HG02763 (cell line): Measurements from ENCODE around the gene OR2T35.

Experiments
- ATAC-seq: cut with Tn5 transposase; IDR thresholded peaks from one replicate; pipeline ENCODE4 v1.9.1; 2021; ENCODE audit warnings: mild to moderate bottlenecking, moderate library complexity; ENCODE audit not compliant: unreplicated experiment

OR2T35 gene

DNA sequence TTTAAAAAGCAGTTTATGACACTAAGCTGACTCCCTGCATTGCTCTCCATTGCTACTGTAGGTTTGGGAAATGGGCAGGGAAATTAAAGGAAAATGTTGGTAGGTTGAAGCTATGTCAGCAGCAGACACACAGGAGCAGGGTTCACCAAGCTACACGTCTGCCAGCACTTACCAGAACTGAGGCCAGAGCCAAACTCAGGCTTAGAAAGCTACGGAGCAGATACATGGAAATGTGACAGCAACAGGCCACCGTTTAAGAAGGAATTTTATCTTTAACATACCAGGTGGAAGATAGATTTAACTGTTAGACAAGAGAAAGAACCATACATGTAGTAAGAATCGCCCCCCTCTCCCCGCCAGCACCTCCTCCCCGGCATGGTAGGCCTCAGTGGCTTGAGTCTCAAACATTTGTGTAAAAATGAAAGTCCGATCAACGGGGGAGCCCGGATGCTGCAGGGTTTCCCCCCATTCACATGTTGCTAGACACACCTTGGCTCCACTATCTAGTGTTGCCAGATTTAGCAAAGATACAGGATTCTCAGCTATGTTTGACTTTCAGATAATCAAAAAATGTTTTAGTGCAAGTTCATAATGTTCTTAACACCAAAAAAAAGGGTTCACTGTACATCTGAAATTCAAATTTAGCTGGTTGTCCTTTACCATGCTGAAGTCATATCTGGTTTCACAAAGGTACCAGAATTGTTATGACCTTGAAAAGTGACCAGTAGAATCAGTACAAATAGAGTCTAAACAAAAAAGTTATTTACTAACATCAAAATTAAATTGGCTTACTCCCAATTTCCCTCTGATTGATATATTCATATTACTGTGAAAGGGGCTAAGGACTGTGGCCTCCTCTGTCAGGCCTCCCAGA lies 16.9 kb downstream of the OR2T35 start:
- peak; percentile 63 for ATAC-seq

- ATAC-seq = no peak
These were observed 19.1 kb downstream of the OR2T35 start for GRCh38 chr1:248625971-248626370.

- no peak for ATAC-seq
These were observed 19.9 kb downstream of the OR2T35 start for GRCh38 chr1:248625166-248625565.

DNA sequence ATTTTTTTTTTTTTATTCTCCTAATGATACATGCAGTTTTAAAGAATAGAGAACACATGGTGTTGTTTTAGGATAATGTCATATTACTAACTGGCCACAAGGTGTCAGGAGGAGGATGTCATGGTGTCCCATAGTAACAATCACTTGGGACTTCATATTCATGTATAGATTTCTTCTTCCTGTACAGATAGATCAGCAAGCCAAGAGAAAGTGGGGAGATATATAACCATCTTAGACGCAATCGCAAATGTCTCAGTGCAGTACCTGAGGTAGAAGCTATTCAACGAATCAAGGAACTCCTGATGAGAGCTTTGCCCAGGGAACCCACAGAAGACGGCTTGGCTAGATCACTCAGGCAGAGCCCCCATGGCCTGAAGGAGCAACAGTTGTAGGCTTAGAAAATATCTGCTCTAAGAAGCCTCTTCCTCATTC lies 22.5 kb downstream of the OR2T35 start:
- peak; percentile 94 for ATAC-seq

DNA sequence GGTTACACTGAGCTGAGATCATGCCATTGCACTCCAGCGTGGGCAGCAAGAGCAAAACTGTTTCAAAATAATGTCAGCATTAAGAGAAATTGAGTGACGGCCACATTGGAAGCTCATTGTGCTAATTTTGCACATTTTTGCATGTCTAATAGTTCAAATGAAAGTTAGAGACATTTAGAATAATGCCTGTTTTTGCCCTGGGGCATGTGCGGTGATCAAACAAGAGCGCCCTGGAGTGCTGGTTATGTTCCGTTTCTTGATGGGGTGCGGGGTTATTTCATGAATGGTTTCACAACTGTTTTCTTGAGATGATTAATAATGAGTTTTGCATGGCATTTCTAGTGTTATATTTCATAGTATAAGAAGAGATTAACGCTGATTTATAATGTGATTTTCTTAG lies 23.3 kb downstream of the OR2T35 start:
- no peak for ATAC-seq

GRCh38 chr1:248618878-248619277 lies 26.2 kb downstream of the OR2T35 start:
- ATAC-seq = no peak

DNA sequence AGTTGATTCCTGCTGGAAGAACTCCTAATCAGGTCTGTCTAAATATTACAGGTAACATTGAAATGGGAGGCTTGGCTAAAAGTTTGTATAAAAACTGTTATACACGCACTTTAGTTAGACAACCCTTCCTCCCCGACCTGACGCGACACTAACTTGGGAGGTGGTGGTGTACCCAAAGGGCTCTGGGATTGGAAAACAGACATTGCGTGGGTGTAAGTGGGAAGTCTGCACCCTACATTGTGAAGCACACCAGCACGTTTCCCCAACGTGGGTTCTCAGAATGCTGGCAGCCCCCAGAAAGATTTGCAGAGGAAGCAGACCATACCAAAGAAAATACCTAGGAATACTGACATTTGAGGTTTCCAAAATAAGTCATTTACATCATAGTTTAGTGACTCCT lies 27.0 kb downstream of the OR2T35 start:
- ATAC-seq = no peak

DNA sequence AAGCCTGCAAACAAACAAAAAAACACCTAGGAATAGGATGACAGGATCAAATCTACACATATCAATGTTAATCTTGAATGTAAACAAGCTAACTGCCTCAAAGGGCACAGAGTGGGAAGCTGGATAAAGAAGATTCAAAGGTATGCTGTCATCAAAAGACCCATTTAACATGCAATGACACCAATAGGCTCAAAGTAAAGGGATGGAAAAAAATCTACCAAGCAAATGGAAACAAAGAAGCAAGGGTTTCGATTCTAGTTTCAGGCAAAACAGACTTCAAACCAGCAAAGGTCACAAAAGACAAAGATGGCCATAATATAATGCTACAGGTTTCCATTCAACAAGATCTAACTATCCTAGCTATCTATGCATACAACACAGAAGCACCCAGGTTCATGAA lies 31.3 kb downstream of the OR2T35 start:
- no peak for ATAC-seq

GRCh38 chr1:248611883-248612414 lies 33.1 kb downstream of the OR2T35 start:
- no peak for ATAC-seq

- ATAC-seq = no peak
These were observed 34.8 kb downstream of the OR2T35 start for GRCh38 chr1:248610301-248610700.

- no peak for ATAC-seq
These were observed 45.7 kb downstream of the OR2T35 start for GRCh38 chr1:248599396-248599795.

DNA sequence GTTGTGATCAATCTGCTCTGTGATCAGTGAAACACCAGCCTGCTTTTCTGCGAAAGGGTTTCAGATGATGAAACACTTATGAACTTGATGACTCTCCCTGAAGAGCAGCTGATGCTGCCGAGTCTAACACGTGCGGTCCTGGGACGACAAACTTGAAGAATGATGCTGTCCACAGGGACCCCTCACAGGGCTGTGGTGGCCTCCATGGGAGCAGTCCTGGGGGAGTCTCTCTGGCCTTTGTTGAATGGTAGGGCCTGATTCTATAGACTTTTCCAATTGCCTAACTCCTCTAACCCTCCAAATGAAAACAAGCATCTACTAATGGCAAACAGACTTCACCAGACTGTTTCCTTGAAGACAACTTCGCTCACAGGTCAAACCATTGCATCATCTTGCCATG lies 47.5 kb downstream of the OR2T35 start, which contains the start of gene OR2T10:
OR2T10 (minus strand) TSS at position 112 of the 400 bp plus-strand sequence. CDS start 3,932 bp downstream, outside the sequence.
- no peak for ATAC-seq

GRCh38 chr1:248596615-248597014 lies 48.5 kb downstream of the OR2T35 start:
- ATAC-seq = no peak

DNA sequence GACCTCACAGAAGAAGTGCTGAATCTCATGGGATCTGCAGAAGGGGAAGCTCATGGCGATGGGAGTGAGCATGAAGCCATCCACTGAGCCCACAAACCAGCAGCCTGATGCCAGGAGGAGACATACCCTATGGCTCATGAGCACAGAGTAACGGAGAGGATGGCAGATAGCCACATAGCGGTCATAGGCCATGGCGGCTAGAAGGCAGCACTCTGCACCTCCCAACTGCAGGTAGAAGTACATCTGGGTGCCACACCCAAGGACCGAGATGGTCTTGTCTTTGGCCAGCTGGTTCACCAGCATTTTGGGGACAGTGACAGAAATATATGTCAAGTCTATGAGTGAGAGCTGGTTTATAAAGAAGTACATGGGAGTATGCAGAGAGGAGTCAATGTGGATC lies 51.9 kb downstream of the OR2T35 start:
- ATAC-seq = no peak

GRCh38 chr1:248592655-248593054 lies 52.4 kb downstream of the OR2T35 start:
- ATAC-seq = no peak

DNA sequence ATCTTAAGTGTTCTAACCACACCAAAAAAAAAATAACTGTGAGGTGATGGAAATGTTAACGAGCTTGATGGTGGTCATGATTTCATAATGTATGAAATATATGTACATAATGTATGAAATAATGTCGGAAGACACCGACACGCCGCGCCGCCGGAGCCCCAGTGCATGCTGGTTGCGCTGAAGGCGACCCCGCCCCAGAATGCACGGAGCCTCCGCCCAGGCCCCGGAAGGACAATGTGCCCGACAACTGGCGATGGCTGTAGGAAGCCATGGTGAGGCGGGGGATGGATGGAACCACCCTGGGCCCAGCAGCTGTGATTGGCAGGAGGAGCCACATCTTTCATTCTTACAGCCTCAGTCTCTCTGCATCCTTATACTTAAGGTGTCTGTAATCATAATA lies 55.0 kb downstream of the OR2T35 start:
- ATAC-seq = no peak

DNA sequence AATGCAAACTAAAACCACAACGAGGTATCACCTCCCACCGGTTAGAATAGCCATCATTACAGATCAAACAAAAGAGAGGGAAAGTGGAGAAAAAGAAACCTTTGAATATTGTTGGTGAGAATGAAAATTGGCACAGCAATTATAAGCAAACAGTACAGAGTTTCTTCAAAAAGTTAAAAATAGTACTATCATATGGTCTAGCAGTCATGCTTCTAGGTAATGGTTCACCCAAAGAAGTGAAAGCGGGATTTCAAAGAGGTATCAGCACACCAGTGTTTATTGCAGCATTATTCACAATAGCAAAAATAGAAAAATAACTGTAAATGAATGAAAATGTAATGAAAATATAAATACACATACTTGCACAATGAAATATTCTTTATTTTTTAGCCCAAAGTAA lies 55.7 kb downstream of the OR2T35 start:
- no peak for ATAC-seq
